ENCODE data around the gene CCDC63. TPM values are rescaled to one million over a fixed set of nuclear protein-coding genes. Genes with fewer than 3 reads are reported as not detected.

CCDC63 gene
- total RNA-seq, 1 donor = not detected

DNA sequence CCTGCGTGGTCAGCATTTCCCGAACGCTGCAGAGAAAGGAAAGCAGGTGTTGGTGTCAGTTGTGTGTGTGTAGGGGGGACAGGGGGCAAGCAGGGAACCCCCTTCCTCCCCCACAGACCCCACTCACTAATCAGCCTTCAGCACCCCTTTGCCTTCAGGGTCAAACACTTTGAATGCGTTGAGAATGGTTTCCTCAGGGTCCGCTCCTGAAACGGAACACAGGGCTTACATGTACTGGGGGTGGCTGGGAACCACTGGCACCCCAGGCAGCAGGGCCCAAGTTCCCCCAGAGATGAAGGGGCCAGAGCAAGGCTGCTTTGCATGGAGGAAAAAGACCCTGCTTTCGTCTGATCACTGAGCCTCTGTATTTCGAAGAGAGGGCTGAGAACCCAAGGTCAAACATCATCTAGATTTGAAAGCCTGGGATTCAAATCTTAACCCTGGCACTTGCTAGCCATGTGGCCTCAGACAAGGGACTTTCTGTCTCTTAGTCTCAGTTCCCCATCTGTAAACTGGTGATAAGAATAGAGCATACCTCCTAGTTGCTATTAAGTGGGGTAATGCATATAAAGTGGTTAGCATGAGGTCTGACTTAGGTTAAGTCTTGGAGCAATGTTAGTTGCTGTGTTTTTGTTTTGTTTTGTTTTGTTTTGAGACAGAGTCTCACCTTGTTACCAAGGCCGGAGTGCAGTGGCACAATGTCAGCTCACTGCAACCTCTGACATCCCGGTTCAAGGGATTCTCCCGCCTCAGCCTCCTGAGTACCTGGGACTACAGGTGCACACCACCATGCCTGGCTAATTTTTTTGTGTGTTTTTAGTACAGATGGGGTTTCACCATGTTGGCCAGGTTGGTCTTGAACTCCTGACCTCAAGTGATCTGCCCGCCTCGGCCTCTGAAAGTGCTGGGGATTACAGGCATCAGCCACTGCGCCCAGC, 66.6 kb downstream of the CCDC63 start:
- Histone ChIP-seq H3K79me2 (ENCODE audit: insufficient read depth, low read length) (no peaks in the 10 kb centered on the region), H3K36me3 (ENCODE audit: insufficient read depth, low read length) (no peaks in the 10 kb centered on the region), H3K9me3 (ENCODE audit: low read depth, low read length) (no peaks in the 10 kb centered on the region), H2AFZ (ENCODE audit: low read length) (no peak overlapping the region), H3K4me2 (ENCODE audit: insufficient read depth, low read length) (no peak overlapping the region), H3K27me3 (ENCODE audit: insufficient read depth, low read length) (peaks cover 6% of the 10 kb centered on the region), H3K4me1 (ENCODE audit: insufficient read depth, low read length) (no peaks in the 10 kb centered on the region), H3K27ac (ENCODE audit: low read depth, low read length) (no peak overlapping the region), H3K4me3 (ENCODE audit: insufficient read depth, low read length) (no peak overlapping the region), H4K20me1 (ENCODE audit: insufficient read depth, low read length) (no peaks in the 10 kb centered on the region)
- TF ChIP-seq, protein P1, sequence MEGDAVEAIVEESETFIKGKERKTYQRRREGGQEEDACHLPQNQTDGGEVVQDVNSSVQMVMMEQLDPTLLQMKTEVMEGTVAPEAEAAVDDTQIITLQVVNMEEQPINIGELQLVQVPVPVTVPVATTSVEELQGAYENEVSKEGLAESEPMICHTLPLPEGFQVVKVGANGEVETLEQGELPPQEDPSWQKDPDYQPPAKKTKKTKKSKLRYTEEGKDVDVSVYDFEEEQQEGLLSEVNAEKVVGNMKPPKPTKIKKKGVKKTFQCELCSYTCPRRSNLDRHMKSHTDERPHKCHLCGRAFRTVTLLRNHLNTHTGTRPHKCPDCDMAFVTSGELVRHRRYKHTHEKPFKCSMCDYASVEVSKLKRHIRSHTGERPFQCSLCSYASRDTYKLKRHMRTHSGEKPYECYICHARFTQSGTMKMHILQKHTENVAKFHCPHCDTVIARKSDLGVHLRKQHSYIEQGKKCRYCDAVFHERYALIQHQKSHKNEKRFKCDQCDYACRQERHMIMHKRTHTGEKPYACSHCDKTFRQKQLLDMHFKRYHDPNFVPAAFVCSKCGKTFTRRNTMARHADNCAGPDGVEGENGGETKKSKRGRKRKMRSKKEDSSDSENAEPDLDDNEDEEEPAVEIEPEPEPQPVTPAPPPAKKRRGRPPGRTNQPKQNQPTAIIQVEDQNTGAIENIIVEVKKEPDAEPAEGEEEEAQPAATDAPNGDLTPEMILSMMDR (IDR thresholded peaks at IDR 0.05; ENCODE audit: extremely low read depth, low read depth, low read length) = no peak
- DNase-seq (ENCODE audit: insufficient read length, low spot score, missing footprints) = peak; percentile 39

DNA sequence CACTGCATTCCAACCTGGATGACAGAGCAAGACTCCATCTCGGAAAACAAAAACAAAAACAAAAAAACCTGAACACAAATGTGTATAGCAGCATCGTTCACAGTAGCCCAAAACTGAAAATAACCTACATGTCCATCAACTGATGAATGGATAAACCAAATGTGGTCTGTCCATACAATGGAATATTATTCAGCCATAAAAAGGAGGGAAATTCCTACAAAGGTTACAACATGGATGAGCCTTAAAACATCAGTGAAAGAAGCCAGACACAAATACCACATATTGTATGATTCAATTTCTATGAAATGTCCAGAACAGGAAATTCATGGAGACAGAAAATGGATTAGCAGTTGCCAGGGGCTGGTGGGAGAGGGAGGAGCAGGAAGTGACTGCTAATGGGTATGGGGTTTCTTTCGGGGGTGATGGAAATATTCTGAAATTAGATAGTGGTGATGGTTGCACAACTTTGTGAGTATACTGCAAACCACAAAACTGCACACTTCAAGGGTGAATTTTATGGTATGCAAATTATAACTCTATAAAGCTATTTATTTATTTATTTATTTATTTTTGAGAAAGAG, 69.6 kb downstream of the CCDC63 start:
- H3K4me2 ChIP-seq (ENCODE audit: insufficient read depth, low read length) = no peak overlapping the region
- no peaks in the 10 kb centered on the region for H3K79me2 ChIP-seq (ENCODE audit: insufficient read depth, low read length)
- H3K4me1 ChIP-seq (ENCODE audit: insufficient read depth, low read length) = no peaks in the 10 kb centered on the region
- H3K4me3 ChIP-seq (ENCODE audit: insufficient read depth, low read length) = no peak overlapping the region
- H4K20me1 ChIP-seq (ENCODE audit: insufficient read depth, low read length) = no peaks in the 10 kb centered on the region
- no peaks in the 10 kb centered on the region for H3K36me3 ChIP-seq (ENCODE audit: insufficient read depth, low read length)
- TF ChIP-seq, protein P1 (IDR thresholded peaks at IDR 0.05; ENCODE audit: extremely low read depth, low read depth, low read length) = no peak
- peaks cover 13% of the 10 kb centered on the region for H3K27me3 ChIP-seq (ENCODE audit: insufficient read depth, low read length)
- DNase-seq (ENCODE audit: insufficient read length, low spot score, missing footprints) = no peak
- no peaks in the 10 kb centered on the region for H3K9me3 ChIP-seq (ENCODE audit: low read depth, low read length)
- H3K27ac ChIP-seq (ENCODE audit: low read depth, low read length) = no peak overlapping the region
- no peak overlapping the region for H2AFZ ChIP-seq (ENCODE audit: low read length)

DNA sequence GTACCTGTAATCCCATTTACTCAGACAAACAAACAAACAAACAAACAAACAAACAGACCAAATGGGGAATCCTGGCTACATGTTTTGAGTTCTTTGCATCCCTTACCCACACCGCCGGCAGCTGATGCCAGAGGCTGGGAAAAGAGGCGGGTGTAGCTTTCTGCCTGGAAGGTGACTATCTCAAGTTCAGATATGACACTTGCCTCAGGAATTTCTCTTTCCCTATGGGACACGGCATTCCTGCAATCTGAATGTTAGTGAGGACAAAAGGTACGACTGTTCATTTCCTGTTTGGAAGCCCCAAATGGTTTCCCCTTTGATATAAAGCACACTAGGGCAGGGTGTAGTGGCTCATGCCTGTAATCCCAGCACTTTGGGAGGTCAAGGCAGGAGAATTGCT, 70.7 kb downstream of the CCDC63 start:
- Histone ChIP-seq H3K4me1 (ENCODE audit: insufficient read depth, low read length) (no peaks in the 10 kb centered on the region), H2AFZ (ENCODE audit: low read length) (no peak overlapping the region), H3K27me3 (ENCODE audit: insufficient read depth, low read length) (peaks cover 13% of the 10 kb centered on the region), H3K4me3 (ENCODE audit: insufficient read depth, low read length) (no peak overlapping the region), H3K79me2 (ENCODE audit: insufficient read depth, low read length) (no peaks in the 10 kb centered on the region), H3K9me3 (ENCODE audit: low read depth, low read length) (no peaks in the 10 kb centered on the region), H3K4me2 (ENCODE audit: insufficient read depth, low read length) (no peak overlapping the region), H3K36me3 (ENCODE audit: insufficient read depth, low read length) (no peaks in the 10 kb centered on the region), H4K20me1 (ENCODE audit: insufficient read depth, low read length) (no peaks in the 10 kb centered on the region), H3K27ac (ENCODE audit: low read depth, low read length) (no peak overlapping the region)
- DNase-seq (ENCODE audit: insufficient read length, low spot score, missing footprints) = peak; percentile 89
- TF ChIP-seq, protein P1 (IDR thresholded peaks at IDR 0.05; ENCODE audit: extremely low read depth, low read depth, low read length) = no peak

DNA sequence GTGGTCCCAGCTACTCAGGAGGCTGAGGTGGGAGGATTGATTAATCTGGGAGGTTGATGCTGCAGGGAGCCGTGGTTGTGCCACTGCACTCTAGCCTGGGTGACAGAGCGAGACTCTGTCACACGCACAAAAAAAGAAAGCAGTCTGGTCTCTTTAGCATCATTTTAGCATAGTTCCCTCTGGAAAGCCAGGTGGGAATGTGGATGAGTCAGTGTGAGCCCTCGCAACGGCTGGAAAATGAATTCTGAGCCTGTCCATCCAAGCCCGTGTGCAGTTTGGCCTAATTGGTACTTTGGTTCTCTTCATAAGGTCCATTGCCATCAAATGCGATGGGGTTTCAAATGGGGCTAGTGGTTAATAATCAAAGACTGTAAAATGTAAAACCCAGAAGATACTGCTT, 71.2 kb downstream of the CCDC63 start:
- H3K27ac ChIP-seq (ENCODE audit: low read depth, low read length) = no peak overlapping the region
- DNase-seq (ENCODE audit: insufficient read length, low spot score, missing footprints) = no peak
- H3K4me3 ChIP-seq (ENCODE audit: insufficient read depth, low read length) = no peak overlapping the region
- H3K4me1 ChIP-seq (ENCODE audit: insufficient read depth, low read length) = no peaks in the 10 kb centered on the region
- H3K4me2 ChIP-seq (ENCODE audit: insufficient read depth, low read length) = no peak overlapping the region
- no peaks in the 10 kb centered on the region for H3K36me3 ChIP-seq (ENCODE audit: insufficient read depth, low read length)
- H2AFZ ChIP-seq (ENCODE audit: low read length) = no peak overlapping the region
- H4K20me1 ChIP-seq (ENCODE audit: insufficient read depth, low read length) = no peaks in the 10 kb centered on the region
- TF ChIP-seq, protein P1 (IDR thresholded peaks at IDR 0.05; ENCODE audit: extremely low read depth, low read depth, low read length) = no peak
- peaks cover 13% of the 10 kb centered on the region for H3K27me3 ChIP-seq (ENCODE audit: insufficient read depth, low read length)
- no peaks in the 10 kb centered on the region for H3K9me3 ChIP-seq (ENCODE audit: low read depth, low read length)
- H3K79me2 ChIP-seq (ENCODE audit: insufficient read depth, low read length) = no peaks in the 10 kb centered on the region
